Activated naive CD8-positive, alpha-beta T cell treated with anti-CD3 and anti-CD28 coated beads, Interleukin-2, amount 50 U/mL, for 16 hours (primary cell): ENCODE data around the gene TBX5.
"Not testable (repeated sequence)": the region's sequence is repeated elsewhere in the genome, so short reads cannot be mapped to it uniquely, and the experiment has no call there.

ENCODE experiments used
- DNase-seq: peaks from one replicate; pipeline ENCODE4 v3.0.0-alpha.2; 2020; ENCODE audit warnings: low read depth, low spot score

TBX5 gene

GRCh38 chr12:114384739-114385138 lies 21.2 kb downstream of the TBX5 start:
- DNase-seq: no peak

DNA sequence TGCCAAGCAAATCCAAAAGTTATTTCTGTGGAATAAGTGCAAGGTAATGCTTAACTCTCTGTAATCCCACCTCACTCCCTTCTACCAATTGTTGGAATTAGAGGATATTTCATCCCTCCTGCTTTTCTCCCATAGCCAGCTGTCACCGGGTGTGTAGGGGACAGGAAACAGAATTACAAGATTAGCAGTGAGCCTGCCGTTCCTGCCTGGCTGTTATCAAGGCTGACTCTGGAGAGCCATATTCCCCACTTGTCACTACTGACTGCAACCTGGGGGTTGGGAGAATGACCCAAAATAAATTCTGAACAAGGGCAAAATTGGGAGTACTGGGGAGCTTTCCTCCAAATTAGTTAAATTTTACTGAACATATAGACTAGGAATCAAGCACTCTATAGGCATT lies 24.8 kb downstream of the TBX5 start:
- DNase-seq: no peak

DNA sequence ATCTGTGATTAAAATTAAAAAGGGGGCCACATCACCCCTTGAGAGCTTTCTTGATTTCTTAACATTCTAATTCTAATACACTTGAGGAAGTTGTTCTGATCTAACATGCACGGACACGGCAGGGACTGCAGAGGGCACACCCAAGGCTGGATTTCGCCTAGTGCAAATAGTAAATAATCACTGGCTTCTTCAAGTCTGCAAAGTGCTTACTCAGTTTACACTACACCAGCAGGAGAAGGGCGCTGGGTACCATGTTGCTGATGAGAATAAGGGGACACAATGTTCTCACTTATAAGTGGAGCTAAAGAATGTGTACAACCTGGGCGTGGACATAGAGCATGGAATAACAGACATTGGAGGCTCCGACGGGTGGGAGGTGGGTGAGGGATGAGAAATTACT lies 34.2 kb downstream of the TBX5 start:
- DNase-seq: no peak

- no peak for DNase-seq
These were observed 34.7 kb downstream of the TBX5 start for GRCh38 chr12:114371250-114371649.

- no peak for DNase-seq
These were observed 37.1 kb downstream of the TBX5 start for GRCh38 chr12:114368685-114369452.

GRCh38 chr12:114361992-114362391 lies 44.0 kb downstream of the TBX5 start:
- DNase-seq: no peak

DNA sequence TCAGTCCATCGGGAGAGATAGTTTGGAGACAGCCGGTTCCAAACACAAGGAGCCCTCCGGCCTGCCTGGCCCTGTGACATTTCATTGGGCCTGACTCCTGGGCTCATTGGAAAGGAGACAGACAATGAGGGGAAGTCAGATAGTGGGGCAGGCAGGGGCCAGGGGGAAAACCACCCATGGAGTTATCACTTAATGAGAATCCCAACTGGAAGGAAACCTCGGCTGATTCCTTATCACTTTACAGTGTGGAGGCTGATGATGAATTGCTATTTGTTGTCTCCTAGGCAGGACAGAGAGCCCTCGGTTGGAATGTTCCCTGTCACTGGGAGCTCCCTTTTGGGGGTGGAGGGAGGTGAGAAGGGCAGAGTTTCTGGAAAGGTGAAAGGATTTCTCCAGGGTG lies 44.4 kb downstream of the TBX5 start:
- no peak for DNase-seq

DNA sequence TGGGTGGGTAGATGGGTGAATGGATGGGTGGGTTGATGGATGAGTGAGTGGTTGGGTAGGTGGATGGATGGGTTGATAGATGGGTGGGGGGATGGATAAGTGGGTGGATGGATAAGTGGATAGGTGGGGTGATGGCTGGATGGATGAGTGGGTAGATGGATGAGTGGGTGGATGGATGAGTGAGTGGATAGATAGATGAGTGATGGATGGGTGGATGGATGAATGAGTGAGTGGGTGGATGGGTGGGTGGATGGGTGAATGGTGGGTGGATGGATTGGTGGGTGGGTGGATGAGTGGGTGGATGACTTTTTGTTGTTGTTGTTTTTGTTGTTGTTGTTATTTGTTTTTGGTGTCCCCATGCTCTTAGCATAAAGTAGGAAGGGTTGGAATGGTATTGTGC lies 45.5 kb downstream of the TBX5 start:
- DNase-seq: no peak

DNA sequence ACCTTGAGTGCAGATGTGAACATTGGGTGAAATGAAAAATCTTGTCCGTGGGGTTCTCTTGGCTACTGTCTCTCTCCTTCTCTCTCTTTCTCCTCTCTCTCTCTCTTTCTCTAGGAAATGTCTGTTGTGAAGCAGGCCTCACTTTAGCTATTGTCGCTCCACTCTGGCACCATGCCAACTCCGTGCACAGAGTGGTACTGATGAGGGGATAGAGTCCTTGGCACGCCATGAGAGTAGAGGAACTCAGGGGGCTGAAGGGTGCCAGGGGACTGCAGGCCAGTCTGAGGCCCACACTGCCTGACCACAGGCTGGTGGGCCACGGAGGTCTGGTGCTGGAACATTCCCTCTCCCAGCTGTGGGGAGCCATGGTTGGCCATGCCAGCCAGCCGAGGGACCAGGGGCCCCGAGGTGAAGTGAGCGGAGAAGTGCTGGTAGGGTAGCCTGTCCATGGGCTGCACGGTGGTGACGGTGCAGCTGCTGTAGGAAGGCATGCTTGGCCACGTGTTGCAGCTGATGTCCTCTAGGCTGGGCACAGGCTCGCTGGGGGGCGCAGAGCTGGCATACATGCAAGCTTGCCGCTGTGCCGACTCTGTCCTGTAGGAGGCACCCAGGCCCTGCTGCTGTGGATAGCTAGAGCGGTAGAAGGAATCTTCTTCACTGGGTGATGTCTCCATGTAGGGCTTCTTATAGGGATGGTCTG lies 50.4 kb downstream of the TBX5 start:
- no peak for DNase-seq

DNA sequence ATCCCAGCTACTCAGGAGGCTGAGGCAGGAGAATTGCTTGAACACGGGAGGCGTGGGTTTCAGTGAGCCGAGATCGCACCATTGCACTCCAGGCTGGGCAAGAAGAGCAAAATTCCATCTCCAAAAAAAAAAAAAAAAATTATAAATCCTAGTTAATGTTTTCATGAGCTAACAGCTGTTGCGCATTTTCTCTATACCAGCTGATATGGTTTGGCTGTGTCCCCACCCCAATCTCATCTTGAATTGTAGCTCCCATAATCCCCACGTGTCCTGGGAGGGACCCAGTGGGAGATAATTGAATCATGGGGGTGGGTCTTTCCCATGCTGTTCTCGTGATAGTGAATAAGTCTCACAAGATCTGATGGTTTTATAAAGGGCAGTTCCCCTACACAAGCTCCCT lies 56.7 kb downstream of the TBX5 start:
- not testable (repeated sequence) for DNase-seq

DNA sequence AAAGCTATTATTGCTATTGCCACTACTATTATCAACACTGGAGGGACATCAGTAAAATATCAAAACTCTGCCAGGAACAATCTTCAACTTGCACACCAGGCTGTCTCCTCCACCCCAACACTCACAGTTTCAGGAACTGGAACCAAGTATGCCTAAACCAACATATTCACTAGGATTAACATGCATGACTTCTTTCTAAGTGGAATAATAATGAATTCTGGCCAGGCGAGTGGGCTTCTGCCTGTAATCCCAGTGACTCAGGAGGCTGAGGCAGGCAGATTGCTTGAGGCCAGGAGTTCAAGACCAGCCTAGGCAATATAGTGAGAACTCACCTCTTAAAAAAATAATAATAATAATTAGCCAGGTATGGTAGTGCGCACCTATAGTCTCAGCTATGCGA lies 58.1 kb downstream of the TBX5 start:
- DNase-seq: no peak

DNA sequence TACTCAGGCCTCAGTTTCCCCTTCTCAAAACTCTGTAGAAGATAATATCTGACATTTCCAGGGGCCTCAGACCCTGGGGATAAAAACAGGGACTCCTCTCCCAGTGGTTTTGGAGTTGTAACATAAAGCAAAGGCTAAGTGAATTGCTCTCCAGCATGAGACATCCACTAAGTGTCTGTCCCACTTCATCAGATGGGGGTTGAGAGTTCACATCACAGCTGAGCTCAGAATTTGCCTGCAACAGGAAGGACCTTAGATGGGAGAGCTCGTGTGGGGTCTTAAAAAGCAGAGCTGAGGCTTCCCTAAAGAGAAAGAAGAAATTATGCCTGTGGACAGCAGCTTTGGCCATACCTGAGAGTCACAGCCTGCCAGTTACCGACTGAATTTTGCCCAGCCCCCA lies 61.1 kb downstream of the TBX5 start:
- no peak for DNase-seq

DNA sequence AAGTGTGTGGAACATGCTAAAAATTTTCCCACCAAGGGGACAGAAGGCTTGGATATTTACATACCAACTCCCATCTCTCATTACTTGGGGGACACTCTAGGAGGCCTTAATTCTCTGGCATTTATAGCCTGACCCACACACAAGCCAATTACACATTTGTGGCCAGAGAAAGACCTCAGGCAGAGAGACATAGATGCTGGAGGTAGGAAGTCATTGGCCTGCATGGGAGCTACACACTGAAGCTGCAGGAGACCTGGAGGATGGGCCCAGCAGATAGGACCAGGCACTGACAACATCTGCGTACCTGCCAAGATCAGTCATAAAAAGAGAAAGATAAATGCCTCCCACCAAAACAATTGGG lies 61.7 kb downstream of the TBX5 start:
- DNase-seq: no peak

DNA sequence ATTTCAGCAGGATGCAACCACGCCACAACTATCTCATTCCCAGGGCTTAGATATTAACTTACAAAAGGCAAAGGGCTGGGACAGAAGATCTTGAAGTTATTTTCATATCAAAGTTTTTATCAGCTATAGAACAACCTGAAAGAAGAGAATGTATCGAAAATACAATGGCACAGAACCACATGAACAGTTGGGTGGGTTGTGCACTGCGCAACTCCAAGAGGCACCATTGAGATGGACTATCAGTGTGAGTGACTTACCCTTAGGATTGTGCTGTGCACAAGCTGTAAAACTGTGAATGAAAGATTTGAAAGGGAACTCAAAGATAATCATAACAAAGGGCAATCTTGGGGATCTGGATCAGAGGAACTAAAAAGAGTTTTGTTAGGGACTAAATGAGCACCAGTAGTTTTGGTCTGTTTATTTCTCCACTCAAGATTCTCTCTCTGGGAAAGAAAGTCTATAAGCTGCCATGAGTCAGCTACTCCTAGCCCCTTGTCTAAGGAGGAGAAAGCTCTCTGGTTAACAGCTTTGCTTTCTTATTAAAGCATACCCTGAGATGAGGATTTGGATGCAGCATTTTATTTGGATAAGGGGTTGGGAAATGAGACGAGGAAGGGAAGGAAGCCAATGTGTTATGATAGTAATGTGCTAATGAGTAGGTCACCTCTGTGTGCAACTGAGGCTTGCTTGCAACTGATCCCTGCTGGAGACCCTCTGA lies 62.2 kb downstream of the TBX5 start:
- DNase-seq: no peak

- DNase-seq: no peak
These were observed 63.3 kb downstream of the TBX5 start for GRCh38 chr12:114342656-114343055.

GRCh38 chr12:114341635-114342034 lies 64.3 kb downstream of the TBX5 start:
- no peak for DNase-seq

GRCh38 chr12:114340231-114340630 lies 65.7 kb downstream of the TBX5 start:
- no peak for DNase-seq

GRCh38 chr12:114339626-114340025 lies 66.3 kb downstream of the TBX5 start:
- no peak for DNase-seq

GRCh38 chr12:114335607-114336006 lies 70.3 kb downstream of the TBX5 start:
- no peak for DNase-seq

- no peak for DNase-seq
These were observed 71.5 kb downstream of the TBX5 start for GRCh38 chr12:114334395-114334794.

GRCh38 chr12:114328292-114328691 lies 77.7 kb downstream of the TBX5 start:
- DNase-seq: no peak

DNA sequence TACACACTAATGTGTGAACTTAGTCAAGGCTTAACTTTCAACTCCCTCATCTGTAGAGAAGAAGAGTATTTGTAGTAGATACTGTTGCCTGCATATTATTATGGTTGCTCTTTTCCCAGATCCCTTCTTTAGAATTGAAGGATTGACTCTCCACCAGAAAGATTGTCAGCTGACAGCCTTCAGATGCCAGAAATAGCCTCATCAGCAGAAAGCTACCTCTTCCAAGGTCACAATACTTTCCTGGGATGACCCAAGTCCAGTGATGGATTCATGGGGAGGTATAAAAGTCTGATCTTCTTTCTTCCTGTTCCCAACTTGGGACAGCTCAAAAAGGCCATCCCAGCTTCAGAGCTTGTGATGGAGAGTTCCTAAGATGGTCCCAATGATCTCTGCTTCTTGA lies 78.2 kb downstream of the TBX5 start:
- DNase-seq: no peak

DNA sequence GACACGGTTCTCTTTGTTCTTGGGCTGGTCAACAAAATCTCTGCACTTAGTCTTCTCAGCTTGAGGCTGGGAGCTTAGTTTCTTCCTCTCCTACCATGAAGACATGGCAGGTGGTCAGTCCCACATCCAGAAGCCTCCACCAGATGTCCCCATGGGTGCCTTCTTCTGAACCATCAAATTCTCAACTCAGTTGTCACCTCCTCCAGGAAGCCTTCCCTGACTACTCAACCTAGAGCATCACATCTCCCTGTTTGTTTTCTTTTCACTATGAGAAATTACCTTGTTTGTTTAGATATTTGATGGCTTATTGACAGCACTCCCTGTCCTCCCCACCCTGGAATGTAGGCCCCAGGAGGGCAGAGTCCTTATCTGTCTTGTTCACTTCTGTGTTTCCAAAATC lies 84.4 kb downstream of the TBX5 start:
- DNase-seq: no peak
